KOPT-K1 (cell line): Measurements from ENCODE around the gene COA7.
"Not testable (repeated sequence)": the region's sequence is repeated elsewhere in the genome, so short reads cannot be mapped to it uniquely, and the experiment has no call there.

ENCODE experiments used
- H3K27ac ChIP-seq: fragments of 200-600 bp; sonication (generic); 2 replicates; pipeline ENCODE4 v1.5.1; 2016; ENCODE audit warnings: antibody characterized with exemption, mild to moderate bottlenecking, low read depth, low read length; ENCODE audit not compliant: poor library complexity, severe bottlenecking
- H3K36me3 ChIP-seq: fragments of 200-600 bp; sonication (generic); 2 replicates; pipeline ENCODE4 v1.5.1; 2017; ENCODE audit warnings: antibody characterized with exemption, mild to moderate bottlenecking, low read length, moderate library complexity; ENCODE audit not compliant: insufficient read depth
- H3K9me3 ChIP-seq: fragments of 200-600 bp; sonication (generic); 2 replicates; pipeline ENCODE4 v1.5.1; 2017; ENCODE audit warnings: antibody characterized with exemption, low read length, mild to moderate bottlenecking; ENCODE audit not compliant: insufficient read depth, poor library complexity, severe bottlenecking

The COA7 gene

DNA sequence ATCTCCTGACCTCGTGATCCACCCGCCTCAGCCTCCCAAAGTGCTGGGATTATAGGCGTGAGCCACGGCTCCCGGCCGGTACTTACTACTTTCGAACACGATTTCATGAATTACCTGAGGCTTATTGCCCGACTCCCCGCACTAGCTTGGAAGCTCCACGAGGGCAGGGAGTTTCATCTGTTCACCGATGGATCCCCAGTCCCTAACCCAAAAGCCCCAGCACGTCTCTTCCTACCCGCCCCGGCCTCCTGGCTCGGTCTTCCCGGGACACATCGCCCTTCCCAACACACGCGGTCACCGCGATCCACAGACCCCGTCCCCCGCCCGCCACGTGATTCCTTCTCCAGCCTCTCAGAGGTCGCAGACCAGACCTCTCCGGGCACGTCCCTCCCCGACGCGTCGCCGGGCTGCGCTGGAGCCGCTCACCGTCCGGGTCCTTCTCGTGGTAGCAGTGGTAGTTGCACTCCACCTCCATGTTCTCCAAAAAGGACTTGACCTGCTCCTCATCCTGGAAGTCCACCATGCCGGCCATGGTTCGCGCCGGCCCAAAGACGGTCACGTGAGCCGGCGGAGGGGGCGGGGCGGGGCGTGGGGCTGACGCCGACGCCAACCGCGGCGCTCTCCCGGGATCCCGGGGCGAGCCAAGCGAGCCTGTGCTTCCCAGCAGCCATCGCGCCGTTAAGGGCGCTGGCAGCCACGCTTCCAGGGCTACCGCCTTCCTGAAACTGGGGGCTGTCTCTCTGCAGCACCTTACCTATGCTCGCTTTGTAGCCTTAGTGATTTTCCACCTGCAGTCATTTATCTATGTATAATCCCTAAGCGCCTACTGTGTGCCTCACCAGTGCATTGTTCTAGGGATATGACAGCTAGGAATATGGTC is at the start of gene COA7:
TSS of gene COA7 (minus strand) at position 553 of the 880 bp plus-strand sequence. CDS start at position 532, 21 bp downstream.
- peaks cover 2% of the 10 kb centered on the region for H3K36me3 ChIP-seq
- no peaks in the 10 kb centered on the region for H3K9me3 ChIP-seq
- peak within 1 kb of the TSS; percentile 64 for H3K27ac ChIP-seq

DNA sequence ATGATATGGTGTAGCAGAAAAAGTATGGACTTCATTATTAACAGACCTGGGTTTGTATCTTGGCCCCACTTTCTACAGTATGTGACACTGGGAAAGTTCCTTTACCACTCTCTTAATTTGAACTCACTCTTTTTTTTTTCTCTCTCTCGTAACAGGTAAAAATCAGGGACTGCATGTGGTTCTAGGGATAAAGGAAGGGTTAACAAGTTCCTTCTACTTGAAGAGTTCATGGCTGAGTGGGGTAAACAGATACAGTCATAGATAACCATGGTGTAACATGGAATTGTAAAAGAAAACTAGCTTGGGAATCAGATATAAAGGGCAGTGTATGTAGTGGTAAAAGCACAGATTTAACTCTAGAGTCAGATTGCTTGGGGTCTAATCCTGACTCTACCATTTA is 49.3 kb upstream of the COA7 start:
- Histone ChIP-seq H3K36me3 (no peaks in the 10 kb centered on the region), H3K27ac (no peak overlapping the region), H3K9me3 (no peaks in the 10 kb centered on the region)

DNA sequence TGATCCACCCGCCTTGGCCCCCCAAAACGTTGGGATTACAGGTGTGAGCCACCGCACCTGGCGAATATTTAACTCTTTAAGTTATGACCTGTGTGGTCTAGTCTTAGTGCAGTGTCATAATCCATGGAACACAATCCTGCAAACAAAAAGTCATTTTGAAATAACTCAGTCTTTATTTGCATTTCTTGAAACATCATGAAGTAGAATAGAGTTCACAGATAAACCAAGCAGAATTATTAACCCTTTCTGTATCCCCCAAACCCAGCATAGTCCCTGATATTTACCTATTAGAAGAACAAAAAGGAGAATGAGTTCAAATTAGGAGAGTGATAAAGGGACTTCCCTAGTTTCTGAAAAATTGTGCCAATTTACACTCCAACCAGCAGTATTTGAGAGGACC is 48.0 kb upstream of the COA7 start:
- Histone ChIP-seq H3K9me3 (no peaks in the 10 kb centered on the region), H3K27ac (no peak overlapping the region), H3K36me3 (no peaks in the 10 kb centered on the region)

DNA sequence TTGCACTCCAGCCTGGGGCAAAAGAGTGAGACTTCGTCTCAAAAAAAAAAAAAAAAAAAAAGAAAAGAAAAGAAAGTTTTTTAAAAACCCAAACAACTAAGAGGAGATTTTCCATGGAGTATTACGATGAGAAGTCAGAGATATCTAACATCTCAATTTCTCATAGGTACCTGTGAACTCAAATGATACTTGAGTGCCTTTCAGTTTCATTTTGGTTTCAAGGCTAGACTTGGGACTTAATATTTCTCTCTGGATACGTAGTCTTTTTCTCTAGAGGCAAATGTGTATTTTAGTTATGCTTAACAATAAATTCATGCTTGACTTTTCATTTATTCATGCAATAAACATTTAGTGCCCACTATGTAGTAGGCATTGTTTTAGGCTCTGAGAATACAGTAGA is 43.1 kb upstream of the COA7 start:
- no peaks in the 10 kb centered on the region for H3K36me3 ChIP-seq

DNA sequence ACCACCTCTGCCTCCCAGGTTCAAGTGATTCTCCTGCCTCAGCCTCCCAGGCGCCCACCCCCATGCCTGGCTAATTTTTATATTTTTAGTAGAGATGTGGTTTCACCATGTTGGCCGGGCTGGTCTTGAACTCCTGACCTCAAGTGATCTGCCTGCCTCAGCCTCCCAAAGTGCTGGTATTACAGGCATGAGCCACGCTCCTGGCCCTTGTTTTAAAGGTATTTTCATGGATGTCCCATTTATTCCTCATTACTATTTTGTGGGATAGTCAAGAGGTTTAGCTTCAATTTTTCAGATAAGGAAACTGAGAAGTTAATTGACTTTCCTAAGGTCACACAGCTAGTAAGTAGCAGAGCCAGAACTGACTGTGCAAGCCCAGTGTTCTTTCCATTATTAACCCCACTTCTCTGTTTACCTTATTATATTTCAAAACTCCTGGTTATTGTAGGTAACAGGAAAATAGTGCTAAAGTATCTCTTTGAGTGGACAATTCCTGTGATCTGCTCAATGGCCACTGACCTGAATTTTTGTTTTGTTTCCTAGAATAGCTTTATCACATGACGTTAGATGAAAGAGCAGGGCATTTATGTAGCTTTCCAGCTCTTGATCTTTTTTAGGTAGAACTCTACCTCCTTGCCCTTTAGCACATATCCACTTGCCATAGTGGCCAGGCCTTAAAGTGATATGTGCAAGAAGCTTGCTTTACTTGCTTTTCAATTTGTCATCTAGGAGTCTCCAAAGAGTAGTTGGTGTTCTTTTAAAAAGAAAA is 41.7 kb upstream of the COA7 start:
- no peak overlapping the region for H3K27ac ChIP-seq
- no peaks in the 10 kb centered on the region for H3K36me3 ChIP-seq
- H3K9me3 ChIP-seq: no peaks in the 10 kb centered on the region

More for the DNA sequence above, 43.1 kb upstream of the COA7 start:
- no peaks in the 10 kb centered on the region for H3K9me3 ChIP-seq
- no peak overlapping the region for H3K27ac ChIP-seq

DNA sequence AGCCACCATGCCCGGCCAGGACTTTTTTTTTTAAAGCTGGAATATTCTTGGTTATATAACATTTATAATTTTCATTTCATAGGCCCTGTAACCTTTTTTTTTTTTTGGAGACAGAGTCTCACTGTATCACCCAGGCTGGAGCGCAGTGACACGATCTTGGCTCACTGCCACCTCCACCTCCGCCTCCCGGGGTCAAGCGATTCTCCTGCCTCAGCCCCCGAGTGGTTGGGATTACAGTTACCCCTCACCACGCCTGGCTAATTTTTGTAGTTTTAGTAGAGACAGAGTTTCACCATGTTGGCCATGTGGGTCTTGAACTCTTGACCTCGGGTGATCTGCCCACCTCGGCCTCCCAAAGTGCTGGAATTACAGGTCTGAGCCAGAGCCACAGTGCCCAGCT is 40.7 kb upstream of the COA7 start:
- no peaks in the 10 kb centered on the region for H3K36me3 ChIP-seq
- H3K27ac ChIP-seq: no peak overlapping the region
- H3K9me3 ChIP-seq: no peaks in the 10 kb centered on the region

DNA sequence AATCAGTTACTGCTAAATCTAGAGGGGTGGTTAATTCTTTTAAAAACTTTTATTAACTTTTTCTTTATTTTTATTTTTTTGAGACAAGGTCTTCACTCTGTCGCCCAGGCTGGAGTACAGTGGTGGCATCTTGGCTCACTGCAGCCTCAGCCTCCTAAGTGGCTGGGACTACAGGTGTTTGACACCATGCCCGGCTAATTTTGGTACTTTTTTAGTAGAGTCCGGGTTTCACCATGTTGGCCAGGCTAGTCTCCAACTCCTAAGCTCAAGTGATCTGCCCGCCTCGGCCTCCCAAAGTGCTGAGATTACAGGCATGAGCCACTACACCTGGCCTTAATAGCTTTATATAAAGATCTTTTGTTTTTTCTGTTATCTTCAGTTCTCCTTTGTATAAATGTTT is 40.0 kb upstream of the COA7 start:
- Histone ChIP-seq H3K36me3 (no peaks in the 10 kb centered on the region), H3K27ac (no peak overlapping the region), H3K9me3 (no peaks in the 10 kb centered on the region)

DNA sequence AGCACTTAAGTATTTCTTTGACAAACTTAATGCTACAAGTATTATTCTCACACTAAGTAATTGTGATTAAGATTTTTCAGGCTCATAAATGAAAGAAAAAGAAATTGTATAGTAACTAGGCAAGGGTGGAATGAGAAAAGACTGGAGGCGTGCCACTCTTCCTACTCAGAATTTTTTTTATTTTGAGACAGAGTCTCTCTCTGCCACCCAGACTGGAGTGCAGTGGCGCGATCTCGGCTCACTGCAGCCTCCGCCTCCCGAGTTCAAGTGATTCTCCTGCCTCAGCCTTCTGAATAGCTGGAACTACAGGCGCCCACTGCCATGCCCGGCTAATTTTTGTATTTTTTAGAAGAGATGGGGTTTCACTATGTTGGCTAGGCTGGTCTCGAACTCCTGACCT is 37.2 kb upstream of the COA7 start:
- H3K36me3 ChIP-seq, H3K9me3 ChIP-seq, H3K27ac ChIP-seq: not testable (repeated sequence)

DNA sequence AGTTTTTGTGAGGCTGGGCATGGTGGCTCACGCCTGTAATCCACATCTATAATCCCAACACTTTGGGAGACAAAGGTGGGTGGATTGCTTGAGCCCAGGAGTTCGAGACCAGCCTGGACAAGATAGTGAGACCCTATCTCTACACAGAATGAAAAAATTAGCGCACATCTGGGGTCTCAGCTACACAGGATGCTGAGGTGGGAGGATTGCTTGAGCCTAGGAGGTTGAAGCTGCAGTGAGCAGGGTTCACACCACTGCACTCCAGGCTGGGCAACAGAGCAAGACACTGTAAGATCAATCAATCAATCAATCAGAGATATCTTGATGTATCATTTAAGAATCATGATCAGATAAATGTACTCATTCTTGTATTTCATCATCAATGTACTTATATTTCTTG is 35.2 kb upstream of the COA7 start:
- Histone ChIP-seq H3K9me3 (no peaks in the 10 kb centered on the region), H3K36me3 (no peaks in the 10 kb centered on the region), H3K27ac (no peak overlapping the region)

DNA sequence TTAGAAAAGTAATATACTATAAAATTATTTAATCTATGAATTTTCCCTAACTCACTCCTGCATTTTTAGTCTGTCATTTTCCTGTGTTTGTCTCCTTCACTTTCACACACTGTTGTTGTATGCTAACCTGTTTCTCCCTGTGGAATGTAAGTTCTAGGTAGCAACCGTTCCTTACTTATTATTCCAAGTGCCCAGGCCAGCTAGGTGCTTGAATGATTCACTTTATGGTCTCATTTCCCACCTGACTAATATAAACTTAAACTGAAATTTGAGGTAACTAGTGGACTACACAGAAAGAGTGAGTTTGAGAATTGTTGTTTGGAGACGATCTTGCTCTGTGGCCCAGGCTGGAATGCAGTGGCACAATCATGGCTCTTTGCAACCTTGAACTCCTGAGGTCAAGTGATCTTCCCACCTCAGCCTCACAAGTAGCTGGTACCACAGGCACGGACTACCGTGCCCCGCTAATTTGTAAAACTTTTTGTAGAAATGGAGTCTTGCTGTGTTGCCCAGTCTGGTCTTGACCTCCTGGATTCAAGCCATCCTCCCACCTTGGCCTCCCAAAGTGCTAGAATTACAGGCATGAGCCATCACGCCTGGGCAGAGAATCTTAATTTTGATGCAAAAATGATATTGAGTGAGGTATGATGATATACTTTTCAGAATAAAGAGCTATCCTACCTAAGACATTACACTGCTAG is 30.0 kb upstream of the COA7 start:
- Histone ChIP-seq H3K27ac (no peak overlapping the region), H3K36me3 (no peaks in the 10 kb centered on the region), H3K9me3 (no peaks in the 10 kb centered on the region)

DNA sequence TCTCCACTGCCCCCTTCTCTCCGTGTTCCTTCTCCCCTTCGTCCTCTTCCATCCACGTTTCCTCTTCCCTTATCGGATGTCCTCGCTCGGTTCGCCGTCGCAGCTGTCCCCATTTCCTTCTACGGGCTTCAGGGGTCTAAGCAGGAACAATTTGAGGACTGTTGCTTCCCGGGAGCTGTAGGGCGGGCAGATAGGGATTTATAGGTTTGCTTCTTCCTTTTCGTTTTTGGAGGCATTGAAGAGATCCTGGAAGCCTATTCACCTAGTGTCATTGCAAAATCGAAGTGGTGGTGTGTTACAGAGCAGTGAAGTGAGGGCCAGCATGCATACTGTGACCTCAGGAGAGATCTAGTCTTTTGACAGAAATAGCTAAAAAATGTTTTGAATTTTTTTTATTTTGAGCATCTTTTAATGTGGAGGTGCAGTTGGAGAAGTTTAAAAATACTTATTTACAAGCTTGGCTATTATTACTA is 29.0 kb upstream of the COA7 start:
- H3K36me3 ChIP-seq: no peaks in the 10 kb centered on the region
- H3K9me3 ChIP-seq: no peaks in the 10 kb centered on the region
- H3K27ac ChIP-seq: no peak overlapping the region

DNA sequence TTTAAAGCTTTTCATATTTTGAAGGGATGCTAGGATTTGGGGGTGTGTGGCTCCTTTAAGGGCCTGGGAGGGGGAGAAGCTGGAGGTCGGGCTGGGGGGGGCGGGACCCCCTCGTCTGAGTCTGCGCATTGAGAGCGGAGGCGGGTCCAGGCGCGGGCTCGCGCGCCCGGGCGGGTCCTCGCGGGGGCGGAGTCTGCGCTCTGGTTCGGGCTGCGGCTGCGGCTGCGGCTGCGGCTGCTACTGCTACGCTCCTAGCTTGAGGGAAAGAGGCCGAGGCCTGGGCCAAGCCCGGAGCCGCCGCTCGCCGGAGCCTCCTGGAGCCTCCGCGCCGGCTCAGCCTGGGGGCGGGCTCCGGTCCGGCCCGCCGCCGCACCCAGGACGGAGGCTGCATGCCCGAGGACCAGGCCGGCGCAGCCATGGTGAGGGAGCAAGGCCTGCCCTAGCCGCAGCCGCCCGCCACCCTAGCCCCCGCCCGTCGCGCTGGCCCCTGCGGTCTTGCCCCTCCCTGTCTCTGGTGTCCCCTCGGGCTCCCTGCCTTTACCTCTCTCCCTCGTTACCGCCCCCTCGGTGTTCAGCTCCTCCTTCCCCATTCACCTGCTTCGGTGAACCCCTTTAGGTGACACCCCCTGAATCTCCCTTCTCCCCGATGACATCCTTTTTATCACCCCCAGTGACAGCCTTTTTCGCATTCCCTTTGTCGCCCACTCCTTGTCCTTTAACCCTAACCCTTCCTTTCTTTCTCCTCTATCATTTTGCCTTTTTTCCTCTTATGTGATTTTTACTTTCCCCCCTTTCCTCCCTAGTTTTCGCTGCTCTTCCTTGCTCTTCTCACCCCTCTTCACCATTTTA is 28.3 kb upstream of the COA7 start, which contains the start of gene ZYG11B:
TSS of gene ZYG11B (plus strand) at position 189 of the 849 bp plus-strand sequence. CDS start at position 390, 201 bp downstream.
- Histone ChIP-seq H3K9me3 (no peaks in the 10 kb centered on the region), H3K36me3 (no peaks in the 10 kb centered on the region), H3K27ac (peak within 1 kb of the TSS; percentile 49)

DNA sequence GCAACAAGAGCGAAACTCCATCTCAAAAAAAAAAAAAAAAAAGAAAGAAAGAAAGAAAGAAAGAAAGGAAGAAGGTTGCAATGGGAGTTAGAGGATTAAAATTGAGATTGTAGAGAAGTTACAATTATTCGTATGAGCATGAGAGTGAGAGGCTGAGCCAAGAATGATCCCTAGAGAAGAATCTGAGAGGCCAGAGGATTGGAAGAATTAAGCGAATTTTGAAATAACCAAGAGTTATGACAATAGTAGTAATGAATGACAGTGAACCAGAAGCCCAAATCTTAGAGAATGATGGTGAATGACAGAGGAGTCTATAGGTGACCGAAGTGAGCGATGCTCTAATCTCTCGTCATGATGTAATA is 27.7 kb upstream of the COA7 start:
- Histone ChIP-seq H3K27ac (no peak overlapping the region), H3K9me3 (no peaks in the 10 kb centered on the region), H3K36me3 (no peaks in the 10 kb centered on the region)

DNA sequence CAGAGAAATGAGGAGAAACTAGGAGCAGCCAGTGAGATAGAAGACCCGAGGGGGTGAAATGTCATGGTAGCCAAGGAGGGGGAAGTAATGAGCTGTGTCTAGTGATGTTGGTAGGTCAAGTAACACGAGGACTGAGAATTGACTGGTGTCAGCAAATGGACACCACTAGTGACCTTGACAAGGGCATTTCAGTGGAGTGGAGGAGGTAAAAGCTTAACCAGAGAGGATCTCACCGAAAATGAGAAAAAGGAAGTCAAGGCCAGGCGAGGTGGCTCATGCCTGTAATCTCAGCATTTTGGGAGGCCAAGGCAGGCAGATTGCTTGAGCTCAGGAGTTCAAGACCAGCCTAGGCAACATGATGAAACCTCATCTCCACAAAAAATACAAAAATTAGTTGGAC is 25.1 kb upstream of the COA7 start:
- no peaks in the 10 kb centered on the region for H3K9me3 ChIP-seq

More for the DNA sequence above, 25.1 kb upstream of the COA7 start:
- Histone ChIP-seq H3K36me3 (no peaks in the 10 kb centered on the region), H3K27ac (no peak overlapping the region)
